GM19395 (cell line): ENCODE results near the gene LRCH1.
A peak's percentile ranks its signal among the peaks of the same experiment; 100 is the strongest.
"Not testable (repeated sequence)": the region's sequence is repeated elsewhere in the genome, so short reads cannot be mapped to it uniquely, and the experiment has no call there.

Experiments used
- ATAC-seq: cut with Tn5 transposase; IDR thresholded peaks from one replicate; pipeline ENCODE4 v1.9.1; 2021; ENCODE audit warnings: mild to moderate bottlenecking, moderate library complexity; ENCODE audit not compliant: unreplicated experiment

Gene LRCH1

GRCh38 chr13:46552889-46553520 lies at the start of gene LRCH1:
TSS of gene LRCH1 (plus strand) at chr13:46553170. CDS start at chr13:46553397, 227 bp downstream.
- peak; percentile 69 for ATAC-seq

GRCh38 chr13:46504036-46504435 lies 48.9 kb upstream of the LRCH1 start:
- ATAC-seq: no peak

GRCh38 chr13:46507981-46508380 lies 45.0 kb upstream of the LRCH1 start:
- ATAC-seq: no peak

- no peak for ATAC-seq
Measured at GRCh38 chr13:46509981-46510380, 43.0 kb upstream of the LRCH1 start.

GRCh38 chr13:46515803-46516202 lies 37.2 kb upstream of the LRCH1 start:
- ATAC-seq: no peak

GRCh38 chr13:46516599-46517338 lies 36.2 kb upstream of the LRCH1 start:
- ATAC-seq: no peak

DNA sequence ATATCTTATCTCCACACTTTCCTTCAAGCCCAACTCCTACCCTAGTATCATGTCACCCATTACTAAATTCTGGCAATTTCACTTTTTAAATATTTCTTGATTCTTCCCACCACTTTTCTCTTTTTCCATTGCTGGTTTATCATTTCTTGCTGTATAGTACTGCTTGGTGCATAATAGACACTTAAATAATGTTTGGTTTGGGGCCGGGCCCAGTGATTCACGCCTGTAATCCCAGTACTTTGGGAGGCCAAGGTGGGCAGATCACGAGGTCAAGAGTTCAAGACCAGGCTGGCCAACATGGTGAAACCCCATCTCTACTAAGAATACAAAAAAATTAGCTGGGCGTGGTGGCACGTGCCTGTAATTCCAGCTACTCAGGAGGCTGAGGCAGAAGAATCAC lies 35.2 kb upstream of the LRCH1 start:
- ATAC-seq: not testable (repeated sequence)

DNA sequence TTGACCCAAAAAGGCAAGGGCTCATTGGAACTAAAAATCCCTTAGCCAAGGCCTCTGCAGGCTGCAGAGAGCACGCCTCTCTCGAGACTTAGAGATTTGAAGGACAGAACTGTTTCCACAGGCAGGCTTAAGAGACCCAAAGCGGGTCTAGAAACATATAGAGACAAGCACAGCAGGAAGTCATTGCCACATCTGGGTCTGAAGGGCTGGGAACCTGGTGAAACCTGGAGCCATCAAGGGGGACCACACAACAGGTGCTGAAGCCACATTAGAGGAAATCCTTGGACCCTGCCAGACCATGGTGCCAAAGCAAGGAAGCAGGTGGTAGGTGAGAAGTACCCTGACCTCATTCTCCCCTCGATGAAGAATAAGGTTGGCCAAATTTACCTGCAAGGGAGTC lies 33.8 kb upstream of the LRCH1 start:
- ATAC-seq: no peak

GRCh38 chr13:46520166-46520565 lies 32.8 kb upstream of the LRCH1 start:
- no peak for ATAC-seq

- no peak for ATAC-seq
Measured at GRCh38 chr13:46521486-46521885, 31.5 kb upstream of the LRCH1 start.

DNA sequence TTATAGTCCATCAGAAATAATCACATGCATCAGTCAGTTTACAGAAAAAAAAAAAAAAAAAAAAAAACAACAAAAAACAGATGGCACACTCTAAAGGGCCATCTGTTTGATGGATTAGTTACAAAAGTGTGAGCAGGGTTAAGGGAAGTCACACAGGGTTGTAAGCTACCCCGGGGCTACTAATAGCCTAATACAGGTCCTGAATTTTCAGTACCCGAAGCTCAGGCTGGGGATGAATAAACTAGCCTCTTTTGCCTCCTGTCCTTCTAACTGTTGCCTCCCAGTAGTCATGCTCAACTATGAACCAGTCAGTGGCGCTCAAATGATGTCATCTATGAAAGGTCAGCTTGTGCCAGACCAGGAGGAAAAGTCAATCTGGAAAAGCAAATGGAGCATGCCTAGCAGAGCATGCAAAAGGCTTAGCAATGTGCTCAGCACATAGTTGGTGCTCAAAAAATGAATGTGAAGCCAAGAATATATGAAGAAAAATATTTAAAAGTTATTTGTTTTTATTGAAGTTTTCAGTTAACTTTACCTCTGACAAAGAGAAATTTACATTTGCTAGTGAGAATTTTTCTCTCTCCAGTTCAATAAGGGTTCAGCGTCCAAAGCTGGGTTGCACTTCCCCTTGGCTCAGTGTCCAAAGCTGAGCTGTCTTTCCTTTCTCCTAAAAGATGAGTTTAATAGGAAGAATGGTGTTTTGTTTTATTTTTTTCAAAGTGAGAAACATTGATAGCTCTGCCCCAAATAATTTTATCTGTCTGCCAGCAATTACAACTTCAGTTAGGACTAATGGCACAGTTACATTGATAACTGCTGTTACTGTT lies 30.8 kb upstream of the LRCH1 start:
- no peak for ATAC-seq

- no peak for ATAC-seq
Measured at GRCh38 chr13:46522748-46523030, 30.3 kb upstream of the LRCH1 start.

DNA sequence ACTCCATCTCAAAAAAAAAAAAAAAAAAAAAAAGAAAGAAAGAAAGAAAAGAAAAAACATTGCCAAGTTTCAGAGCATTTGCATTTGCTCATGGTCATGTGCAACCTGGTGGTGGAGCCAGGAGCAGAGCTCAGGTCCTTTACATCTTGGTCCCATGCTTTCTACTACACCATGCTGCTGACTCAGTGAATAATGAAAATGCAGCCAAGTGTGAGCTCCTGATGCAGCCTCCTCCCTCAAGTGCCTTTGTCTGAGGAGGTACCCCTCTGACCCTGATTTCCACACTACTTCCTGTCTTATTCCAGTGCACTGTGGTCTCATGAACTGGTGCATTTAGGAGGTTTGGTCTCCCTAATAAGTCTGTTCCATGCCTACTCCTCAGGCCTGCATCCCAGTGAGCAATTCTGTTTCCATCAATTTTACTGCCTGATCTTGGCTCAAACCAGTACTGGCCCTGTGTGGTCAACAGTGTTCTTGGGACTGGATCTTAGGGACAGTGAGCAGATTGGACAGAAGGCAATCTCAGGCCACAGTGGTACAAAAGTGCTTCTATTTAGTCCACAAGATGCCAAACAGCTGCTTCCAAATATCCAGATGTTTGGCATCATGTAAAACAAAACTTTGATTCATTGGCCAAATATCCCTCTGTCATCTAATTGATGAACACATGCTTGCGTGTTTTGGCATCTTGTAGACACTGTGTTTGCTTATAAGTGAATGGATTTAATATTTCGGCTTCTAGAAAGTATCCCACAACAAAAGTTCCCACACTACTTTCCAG lies 28.8 kb upstream of the LRCH1 start:
- ATAC-seq: no peak

DNA sequence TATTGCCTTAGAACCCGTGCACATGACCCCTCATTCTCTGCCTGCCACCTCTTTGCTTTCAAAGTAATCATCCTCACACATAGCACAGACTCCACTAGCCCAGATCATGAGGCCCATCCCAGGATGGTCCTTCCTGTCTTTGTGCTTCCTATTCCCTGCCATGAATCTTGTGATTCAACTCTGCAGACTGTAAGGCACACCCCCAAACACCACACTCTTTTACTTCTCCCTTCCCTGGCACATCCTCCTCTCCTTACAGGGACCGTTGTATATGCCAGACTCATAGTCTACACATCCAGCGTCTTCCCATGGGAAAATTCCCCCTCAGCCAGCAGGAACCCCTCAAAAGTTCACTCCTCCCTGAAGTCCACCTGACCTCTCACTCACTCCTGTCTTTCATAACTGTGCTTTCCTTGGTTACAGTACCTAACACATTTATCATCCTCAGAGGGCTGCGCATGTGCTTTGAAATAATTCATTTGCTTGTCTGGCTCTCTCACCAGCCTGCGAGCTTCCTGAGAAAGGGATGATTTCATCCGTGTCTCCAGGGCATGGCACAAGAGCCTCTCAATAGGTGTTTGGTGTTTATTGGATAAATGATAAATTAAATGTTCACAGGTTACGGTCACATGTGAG lies 26.8 kb upstream of the LRCH1 start:
- no peak for ATAC-seq

- no peak for ATAC-seq
Measured at GRCh38 chr13:46526740-46527139, 26.2 kb upstream of the LRCH1 start.

- ATAC-seq: no peak
Measured at GRCh38 chr13:46527237-46527636, 25.7 kb upstream of the LRCH1 start.

GRCh38 chr13:46529216-46529919 lies 23.6 kb upstream of the LRCH1 start:
- ATAC-seq: peak; percentile 67

GRCh38 chr13:46530084-46530935 lies 22.7 kb upstream of the LRCH1 start:
- no peak for ATAC-seq

DNA sequence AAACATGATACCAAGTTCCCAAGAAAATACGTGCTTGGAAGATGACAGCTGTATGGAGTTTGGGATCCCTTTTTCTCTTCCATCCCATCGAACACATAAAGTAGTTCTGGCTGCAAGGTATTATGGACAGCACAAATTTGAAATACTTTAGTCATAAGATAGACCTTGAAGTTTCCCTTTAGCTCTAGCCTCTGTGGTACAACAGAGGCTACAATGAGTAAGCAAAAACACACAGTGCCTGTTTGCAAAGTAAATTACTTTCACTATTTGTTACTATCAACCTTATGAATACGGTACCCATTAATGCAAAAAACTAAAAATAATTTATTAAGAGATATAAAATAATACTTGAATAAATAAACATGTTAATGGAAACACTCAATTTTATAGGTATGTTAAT lies 21.0 kb upstream of the LRCH1 start:
- peak; percentile 57 for ATAC-seq
